Activated CD8-positive, alpha-beta memory T cell treated with anti-CD3 and anti-CD28 coated beads for 48 hours (primary cell): Measurements from ENCODE around the gene ZGPAT.

Source experiments
- DNase-seq, 3 experiments: peaks; one replicate each; pipeline ENCODE4 v3.0.0-alpha.2; 2020; ENCODE audit warnings: low read depth in 2 of 3, low spot score in 2 of 3

Gene ZGPAT

GRCh38 chr20:63678667-63679465, 29.0 kb upstream of the ZGPAT start:
- no peak for DNase-seq

DNA sequence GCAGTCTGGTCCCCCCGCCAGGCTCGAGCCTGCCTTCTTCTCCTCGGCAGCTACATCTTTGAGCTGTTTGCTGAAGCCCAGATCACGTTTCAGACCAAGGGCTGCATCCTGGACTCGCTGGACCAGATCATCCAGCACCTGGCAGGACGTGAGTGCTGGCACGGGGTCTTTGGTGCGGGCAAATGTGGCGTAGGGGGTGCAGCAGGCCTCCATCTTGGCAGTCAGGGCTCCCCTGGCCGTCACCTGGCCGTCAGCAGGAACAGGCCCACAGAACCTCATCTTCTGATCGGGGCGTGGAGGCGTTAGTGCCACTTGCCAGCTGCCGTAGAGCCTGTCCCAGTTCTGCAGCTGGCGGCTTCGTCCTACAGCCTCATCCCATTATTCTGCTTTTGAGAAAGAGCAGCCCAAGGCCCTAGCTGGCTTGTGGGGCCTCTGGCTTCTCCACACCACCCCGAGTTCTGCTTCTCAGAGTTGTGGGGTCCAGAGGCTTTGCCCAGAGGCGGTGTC, 28.0 kb upstream of the ZGPAT start:
- no peak for DNase-seq

DNA sequence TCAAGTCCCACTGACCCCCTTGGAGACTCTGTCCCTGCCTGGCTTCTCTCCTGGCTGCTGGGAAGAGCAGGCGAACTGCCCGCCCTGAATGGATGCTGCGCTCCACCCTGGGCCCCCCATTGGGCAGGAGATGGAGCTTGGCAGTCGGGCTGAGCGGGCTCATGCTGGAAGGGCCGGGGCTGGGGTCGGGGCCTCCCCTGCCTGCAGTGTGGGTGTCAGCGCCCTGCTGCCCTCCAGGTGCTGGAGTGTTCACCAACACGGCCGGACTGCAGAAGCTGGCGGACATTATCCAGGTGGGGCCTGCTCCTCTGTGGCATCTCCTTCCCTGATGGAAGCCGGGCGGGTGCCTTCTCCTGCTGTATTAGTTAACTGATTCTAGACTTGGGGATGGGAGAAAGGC, 27.4 kb upstream of the ZGPAT start:
- no peak for DNase-seq

GRCh38 chr20:63680857-63681608, 26.8 kb upstream of the ZGPAT start:
- no peak for DNase-seq

GRCh38 chr20:63681609-63682142, 26.2 kb upstream of the ZGPAT start:
- DNase-seq: no peak

- DNase-seq: no peak
Measured at GRCh38 chr20:63682384-63683139, 25.3 kb upstream of the ZGPAT start.

GRCh38 chr20:63685269-63686026, 22.4 kb upstream of the ZGPAT start:
- no peak for DNase-seq

GRCh38 chr20:63686094-63686491, 21.7 kb upstream of the ZGPAT start:
- no peak for DNase-seq

DNA sequence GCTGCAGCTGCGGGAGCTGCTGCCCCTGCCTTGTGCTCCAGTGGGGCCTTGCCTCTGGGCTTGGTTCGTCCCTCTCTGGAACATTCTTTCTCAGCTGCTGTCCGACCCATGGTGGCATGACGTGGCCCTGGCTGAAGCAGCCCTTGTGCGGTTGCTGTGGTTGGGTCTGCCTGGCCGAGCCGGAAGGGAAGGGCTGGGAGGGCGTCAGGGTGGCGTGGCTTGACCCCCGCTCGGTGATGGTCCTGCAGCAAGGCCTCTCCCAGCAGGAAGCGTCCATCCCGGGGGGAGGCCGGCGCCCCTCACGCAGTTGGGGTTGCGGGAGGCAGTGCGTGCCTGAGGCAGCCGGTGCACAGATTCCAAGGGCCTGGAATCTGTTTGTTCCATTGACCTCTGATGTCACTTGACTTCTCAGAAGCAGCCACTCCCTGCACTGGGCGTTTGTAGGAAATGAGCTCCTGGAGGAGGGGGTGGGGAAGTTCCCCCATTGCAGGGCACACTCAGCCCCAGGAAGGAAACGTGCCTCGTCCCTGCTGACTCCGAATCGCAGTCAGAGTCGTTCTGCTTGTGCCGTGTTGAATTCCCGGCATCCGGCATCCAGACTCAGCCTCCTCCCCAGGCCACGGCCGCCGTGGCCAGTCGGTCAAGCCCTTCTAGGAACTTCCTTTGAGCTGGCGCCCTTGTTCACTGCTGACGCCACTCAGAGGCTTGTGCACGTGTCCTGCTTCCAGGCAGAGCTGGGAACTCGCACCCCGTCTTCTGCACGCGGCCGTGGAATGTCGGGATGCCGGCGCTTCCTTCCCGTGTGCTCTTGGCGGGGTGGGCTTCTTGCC, 21.1 kb upstream of the ZGPAT start:
- no peak for DNase-seq

DNA sequence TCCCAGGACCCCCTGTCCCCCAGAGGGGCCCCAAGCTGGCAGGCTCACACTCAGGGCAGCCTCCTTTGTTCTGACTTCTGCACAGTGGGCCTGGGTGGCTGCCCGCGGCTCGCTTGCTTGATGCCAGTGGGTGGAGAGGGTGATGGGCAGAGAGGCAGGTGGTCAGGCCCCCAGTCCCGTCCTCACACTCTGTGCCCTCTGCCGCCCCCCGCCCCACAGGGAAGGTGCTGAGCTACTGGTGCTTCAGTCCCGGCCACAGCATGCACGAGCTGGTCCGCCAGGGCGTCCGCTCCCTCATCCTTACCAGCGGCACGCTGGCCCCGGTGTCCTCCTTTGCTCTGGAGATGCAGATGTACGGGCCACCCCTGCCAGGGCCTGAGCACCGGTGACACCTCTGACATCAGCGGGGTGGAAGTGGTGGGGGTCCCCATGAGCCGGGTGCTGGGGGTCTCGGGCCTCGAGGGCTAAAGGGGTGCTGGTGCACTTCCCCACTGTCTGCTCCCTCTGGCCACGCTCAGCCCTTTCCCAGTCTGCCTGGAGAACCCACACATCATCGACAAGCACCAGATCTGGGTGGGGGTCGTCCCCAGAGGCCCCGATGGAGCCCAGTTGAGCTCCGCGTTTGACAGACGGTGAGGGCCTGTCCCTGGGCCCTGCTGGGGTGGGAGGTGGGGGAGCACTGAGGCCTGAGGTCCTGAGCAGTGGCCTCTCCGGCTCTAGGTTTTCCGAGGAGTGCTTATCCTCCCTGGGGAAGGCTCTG, 20.2 kb upstream of the ZGPAT start:
- no peak for DNase-seq

DNA sequence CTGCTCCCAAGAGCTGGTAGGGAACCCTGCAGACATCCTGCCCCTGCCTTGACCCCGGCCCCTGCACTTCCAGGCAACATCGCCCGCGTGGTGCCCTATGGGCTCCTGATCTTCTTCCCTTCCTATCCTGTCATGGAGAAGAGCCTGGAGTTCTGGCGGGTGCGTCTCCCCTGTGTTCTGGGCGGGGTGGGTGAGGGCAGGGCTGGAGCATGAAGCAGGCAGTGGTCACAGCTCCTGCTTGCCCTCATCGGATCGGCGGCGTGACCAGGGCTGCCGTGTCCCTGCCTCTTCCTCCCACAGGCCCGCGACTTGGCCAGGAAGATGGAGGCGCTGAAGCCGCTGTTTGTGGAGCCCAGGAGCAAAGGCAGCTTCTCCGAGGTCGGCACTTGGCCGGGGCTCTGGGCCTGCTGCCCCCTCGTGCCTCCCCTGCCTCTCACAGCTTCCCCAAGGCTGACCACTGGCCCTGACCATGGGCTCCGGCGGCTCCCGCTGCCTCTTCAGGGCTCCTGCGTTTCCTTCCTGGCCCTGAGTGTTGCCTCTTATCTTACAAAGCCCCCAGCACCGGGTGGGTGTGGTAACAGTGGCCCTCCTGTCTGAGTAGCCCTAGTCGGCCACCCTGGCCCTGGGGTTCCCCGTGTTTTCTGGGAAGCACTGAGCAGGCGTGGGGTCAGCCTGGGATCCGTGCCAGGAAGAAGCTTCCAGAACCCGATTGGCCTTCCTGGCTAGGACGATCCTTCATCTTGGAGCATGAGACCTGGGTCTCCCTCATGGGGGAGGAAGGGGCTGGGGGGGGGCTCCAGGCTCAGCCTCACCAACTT, 19.4 kb upstream of the ZGPAT start:
- DNase-seq: no peak

DNA sequence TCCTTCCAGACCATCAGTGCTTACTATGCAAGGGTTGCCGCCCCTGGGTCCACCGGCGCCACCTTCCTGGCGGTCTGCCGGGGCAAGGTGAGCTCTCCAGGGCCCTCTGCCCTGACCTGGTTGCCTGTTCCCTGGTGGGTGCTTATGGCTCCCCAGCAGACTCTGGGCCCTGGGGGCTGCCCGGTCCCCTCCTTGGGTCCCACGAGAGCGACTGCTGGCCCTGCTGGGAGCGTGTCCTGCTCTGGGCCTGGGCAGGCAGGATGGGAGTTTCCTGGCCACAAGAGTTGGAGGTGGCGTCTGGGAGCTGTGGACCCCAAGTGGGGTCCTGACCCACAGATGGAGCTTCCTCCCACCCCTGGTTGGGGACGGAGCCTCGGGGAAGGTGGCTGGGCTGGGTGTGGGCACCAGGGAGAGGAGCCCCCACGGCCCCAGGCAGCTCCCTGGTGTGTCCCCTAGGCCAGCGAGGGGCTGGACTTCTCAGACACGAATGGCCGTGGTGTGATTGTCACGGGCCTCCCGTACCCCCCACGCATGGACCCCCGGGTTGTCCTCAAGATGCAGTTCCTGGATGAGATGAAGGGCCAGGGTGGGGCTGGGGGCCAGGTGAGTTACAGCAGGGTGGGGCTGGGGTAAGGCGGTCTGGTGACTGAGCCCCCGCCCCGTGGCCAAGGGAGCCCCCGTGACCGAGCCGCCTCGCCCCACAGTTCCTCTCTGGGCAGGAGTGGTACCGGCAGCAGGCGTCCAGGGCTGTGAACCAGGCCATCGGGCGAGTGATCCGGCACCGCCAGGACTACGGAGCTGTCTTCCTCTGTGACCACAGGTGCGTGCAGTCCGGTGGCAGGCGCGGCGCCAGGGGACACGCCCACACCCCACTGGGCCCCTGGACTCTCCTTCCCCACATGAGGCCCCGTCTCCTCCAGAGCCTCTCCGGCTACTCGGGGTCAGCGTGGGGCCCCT, 18.5 kb upstream of the ZGPAT start:
- DNase-seq: no peak

- DNase-seq: no peak
Measured at GRCh38 chr20:63690003-63690897, 17.6 kb upstream of the ZGPAT start.

DNA sequence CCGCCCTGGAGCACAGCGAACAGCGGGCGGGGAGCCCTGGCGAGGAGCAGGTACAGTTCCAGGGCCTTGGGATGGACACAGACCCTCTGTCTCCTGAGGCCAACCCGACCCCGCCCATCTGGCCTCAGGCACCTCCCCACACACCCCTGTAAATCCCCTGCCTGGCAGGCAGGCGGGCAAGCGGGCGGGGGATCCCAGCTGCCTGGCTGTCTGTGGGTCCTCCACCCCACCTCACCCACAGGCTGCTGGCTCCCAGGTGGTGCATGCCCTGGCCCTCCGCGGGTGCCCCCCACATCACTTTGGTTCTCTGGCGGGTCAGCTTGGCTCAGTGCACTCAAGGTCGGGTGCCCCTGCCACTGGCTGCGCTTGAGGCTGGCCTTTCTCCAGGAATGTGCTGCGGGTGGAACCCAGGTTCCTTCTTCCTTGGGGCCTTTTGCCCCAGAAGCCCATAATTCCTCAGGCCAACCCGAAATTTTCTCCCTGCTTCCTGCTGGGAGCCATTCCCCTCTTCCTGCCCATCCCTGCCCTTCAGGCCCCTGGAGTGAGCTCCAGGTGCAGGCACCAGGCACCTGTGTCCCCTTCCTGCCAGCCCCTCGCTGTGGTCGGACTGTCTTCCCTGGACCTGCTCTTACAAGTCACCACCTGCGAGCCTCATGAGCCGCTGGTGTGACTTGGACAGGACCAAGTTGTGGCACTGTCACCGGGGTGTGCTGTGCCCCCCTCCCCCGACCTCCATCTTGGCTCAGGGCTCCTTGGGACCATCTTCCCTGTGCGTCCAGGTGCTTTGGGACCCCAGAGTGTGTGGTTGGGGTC, 16.7 kb upstream of the ZGPAT start:
- no peak for DNase-seq
